Effector CD8-positive, alpha-beta T cell (primary cell): ENCODE data around the gene MTREX.

Source experiments
- DNase-seq: peaks from one replicate; lab custom pipeline; 2025; lab: John Stamatoyannopoulos, UW

MTREX gene

GRCh38 chr5:55383254-55383653 is 75.5 kb downstream of the MTREX start:
- no peak for DNase-seq

- DNase-seq = no peak
These were observed 76.3 kb downstream of the MTREX start for GRCh38 chr5:55384072-55384471.

- DNase-seq = no peak
These were observed 77.4 kb downstream of the MTREX start for GRCh38 chr5:55385227-55385626.

- no peak for DNase-seq
These were observed 78.1 kb downstream of the MTREX start for GRCh38 chr5:55385846-55386245.

GRCh38 chr5:55386356-55386755 is 78.6 kb downstream of the MTREX start:
- DNase-seq = no peak

- no peak for DNase-seq
These were observed 80.1 kb downstream of the MTREX start for GRCh38 chr5:55387865-55388264.

GRCh38 chr5:55391707-55392106 is 83.9 kb downstream of the MTREX start:
- no peak for DNase-seq

- no peak for DNase-seq
These were observed 84.9 kb downstream of the MTREX start for GRCh38 chr5:55392669-55393068.

GRCh38 chr5:55393501-55394175 is 85.8 kb downstream of the MTREX start:
- no peak for DNase-seq

- no peak for DNase-seq
These were observed 94.4 kb downstream of the MTREX start for GRCh38 chr5:55402199-55402598.

GRCh38 chr5:55406292-55406691 is 98.5 kb downstream of the MTREX start:
- no peak for DNase-seq

- DNase-seq = no peak
These were observed 99.4 kb downstream of the MTREX start for GRCh38 chr5:55407059-55407684.

- no peak for DNase-seq
These were observed 100.2 kb downstream of the MTREX start for GRCh38 chr5:55407984-55408383.

GRCh38 chr5:55409775-55410174 is 102.0 kb downstream of the MTREX start:
- no peak for DNase-seq

- no peak for DNase-seq
These were observed 103.1 kb downstream of the MTREX start for GRCh38 chr5:55410845-55411244.

- no peak for DNase-seq
These were observed 104.1 kb downstream of the MTREX start for GRCh38 chr5:55411876-55412275.

- no peak for DNase-seq
These were observed 105.9 kb downstream of the MTREX start for GRCh38 chr5:55413644-55414043.

GRCh38 chr5:55415071-55415470 is 107.3 kb downstream of the MTREX start:
- no peak for DNase-seq

GRCh38 chr5:55416306-55416705 is 108.5 kb downstream of the MTREX start:
- DNase-seq = no peak

GRCh38 chr5:55418994-55419968 is 111.5 kb downstream of the MTREX start:
- no peak for DNase-seq

GRCh38 chr5:55421074-55421529 is 113.3 kb downstream of the MTREX start:
- no peak for DNase-seq

- DNase-seq = no peak
These were observed 118.7 kb downstream of the MTREX start for GRCh38 chr5:55426455-55426854.

- DNase-seq = no peak
These were observed 119.4 kb downstream of the MTREX start for GRCh38 chr5:55427157-55427556.
